ENCODE data around the gene TMEM187. TPM values are rescaled to one million over a fixed set of nuclear protein-coding genes. Genes with fewer than 3 reads are reported as not detected.

The TMEM187 gene
- total RNA-seq, 4 donors from 2014 or later = 3.8 to 10.7 (median 8.7) TPM

DNA sequence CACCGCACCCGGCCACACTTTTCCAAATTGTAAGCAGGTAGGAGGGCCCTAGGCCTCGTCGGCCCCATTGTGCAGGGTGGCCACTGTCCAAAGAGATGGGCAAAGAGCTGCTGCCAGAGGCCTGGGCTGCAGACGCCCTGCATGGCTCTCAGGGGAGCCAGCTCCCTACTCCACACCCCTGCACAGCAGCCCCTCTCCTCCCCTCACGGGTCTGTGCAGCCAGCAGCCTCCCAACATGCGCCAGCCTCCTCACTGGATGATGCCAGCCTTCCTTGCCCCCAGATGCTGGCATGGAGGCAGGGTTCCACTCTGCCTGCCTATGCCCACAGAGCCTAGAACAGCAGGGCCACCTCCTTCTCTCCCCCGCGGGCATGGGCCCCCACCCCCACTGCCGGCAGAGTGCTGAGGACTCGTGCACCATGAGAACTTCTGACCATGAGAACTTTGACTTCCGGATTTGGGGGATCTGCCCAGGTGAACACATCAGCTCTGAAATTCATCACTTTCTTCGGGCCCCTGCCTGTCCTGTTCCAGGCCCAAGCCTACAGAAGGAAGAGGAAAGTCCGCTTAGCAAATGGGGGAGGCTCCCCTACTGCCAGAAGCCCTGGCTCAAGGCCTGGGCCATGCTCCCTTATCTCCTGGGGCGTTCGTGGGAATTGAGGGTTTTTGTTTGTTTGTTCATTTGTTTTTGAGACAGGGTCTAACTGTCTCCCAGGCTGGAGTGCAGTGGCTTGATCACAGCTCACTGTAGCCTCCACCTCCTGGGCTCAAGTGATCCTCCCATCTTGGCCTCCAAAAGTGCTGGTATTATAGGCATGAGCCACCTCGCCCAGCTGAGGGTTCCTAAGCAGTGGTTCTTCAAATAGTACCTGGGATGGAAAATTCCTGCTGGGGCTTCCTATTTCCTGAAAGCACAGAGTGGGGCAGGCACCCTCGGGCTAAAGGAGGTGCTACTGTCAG, 39.1 kb downstream of the TMEM187 start:
- TF ChIP-seq, protein P1, sequence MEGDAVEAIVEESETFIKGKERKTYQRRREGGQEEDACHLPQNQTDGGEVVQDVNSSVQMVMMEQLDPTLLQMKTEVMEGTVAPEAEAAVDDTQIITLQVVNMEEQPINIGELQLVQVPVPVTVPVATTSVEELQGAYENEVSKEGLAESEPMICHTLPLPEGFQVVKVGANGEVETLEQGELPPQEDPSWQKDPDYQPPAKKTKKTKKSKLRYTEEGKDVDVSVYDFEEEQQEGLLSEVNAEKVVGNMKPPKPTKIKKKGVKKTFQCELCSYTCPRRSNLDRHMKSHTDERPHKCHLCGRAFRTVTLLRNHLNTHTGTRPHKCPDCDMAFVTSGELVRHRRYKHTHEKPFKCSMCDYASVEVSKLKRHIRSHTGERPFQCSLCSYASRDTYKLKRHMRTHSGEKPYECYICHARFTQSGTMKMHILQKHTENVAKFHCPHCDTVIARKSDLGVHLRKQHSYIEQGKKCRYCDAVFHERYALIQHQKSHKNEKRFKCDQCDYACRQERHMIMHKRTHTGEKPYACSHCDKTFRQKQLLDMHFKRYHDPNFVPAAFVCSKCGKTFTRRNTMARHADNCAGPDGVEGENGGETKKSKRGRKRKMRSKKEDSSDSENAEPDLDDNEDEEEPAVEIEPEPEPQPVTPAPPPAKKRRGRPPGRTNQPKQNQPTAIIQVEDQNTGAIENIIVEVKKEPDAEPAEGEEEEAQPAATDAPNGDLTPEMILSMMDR (IDR thresholded peaks at IDR 0.05) = no peak
- TF ChIP-seq POLR2A (IDR thresholded peaks at IDR 0.05) = no peak
- intact Hi-C loops (cut with DNase I) = loop anchor here (5.0 kb wide), 1 partner anchor 41 kb away; no protein-coding TSS in a partner anchor
- Histone ChIP-seq H3K27me3 (no peaks in the 10 kb centered on the region), H3K4me1 (peaks cover 0 to 5% of the 10 kb centered on the region in 2 donors), H3K36me3 (no peaks in the 10 kb centered on the region), H3K9me3 (no peaks in the 10 kb centered on the region), H3K27ac (no peak overlapping the region), H3K4me3 (replicated peaks in 1 of 3) (no peak overlapping the region)
- no peak for DNase-seq
- WGBS, 2 donors = 92 to 100% methylated on average over 1 to 6 of the region's 18 CpGs

DNA sequence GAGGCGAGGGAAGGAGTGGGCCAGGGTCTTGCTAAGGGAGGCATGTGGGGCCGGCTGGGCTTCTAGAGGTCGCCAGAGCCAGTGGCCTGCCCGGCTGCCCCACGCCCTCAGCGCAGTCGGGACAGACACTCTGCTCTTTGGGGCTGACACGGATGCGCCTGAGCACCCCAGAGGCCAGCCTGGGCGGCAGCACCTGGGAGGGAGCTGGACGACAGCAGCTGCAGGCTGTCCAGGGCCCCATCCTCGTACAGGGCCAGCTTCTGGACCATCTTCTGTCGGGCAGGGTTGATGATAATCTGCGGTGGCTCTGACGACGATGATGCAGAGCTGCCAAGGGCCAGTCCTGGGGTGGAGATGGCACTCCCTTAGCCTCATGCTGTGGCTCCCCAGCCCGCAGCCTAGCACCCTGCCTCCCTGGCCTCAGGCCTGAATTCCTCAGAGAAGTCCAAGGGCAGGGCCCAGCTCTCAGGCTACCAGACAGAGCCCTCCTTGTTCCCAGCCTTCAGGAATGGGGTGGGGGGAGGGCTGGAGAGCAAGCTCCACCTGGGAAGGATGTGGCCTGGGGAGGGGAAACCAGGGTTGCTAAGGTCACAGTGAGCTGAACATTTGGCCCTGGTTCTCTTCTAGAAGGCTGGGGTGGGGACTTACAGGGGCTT, 39.9 kb downstream of the TMEM187 start:
- no peak for TF ChIP-seq POLR2A (IDR thresholded peaks at IDR 0.05)
- TF ChIP-seq, protein P1 (IDR thresholded peaks at IDR 0.05) = no peak
- no peak overlapping the region for H3K27ac ChIP-seq
- H3K9me3 ChIP-seq = no peaks in the 10 kb centered on the region
- 100% methylated on average over 1 to 2 of the region's 17 CpGs for WGBS, 2 donors
- no peaks in the 10 kb centered on the region for H3K27me3 ChIP-seq
- no peak for DNase-seq
- intact Hi-C loops (cut with DNase I) = loop anchor here (5.0 kb wide), 1 partner anchor 40 kb away; no protein-coding TSS in a partner anchor
- no peak overlapping the region for H3K4me3 ChIP-seq (replicated peaks in 1 of 3)
- no peaks in the 10 kb centered on the region for H3K36me3 ChIP-seq
- H3K4me1 ChIP-seq = peaks cover 0 to 5% of the 10 kb centered on the region in 2 donors

DNA sequence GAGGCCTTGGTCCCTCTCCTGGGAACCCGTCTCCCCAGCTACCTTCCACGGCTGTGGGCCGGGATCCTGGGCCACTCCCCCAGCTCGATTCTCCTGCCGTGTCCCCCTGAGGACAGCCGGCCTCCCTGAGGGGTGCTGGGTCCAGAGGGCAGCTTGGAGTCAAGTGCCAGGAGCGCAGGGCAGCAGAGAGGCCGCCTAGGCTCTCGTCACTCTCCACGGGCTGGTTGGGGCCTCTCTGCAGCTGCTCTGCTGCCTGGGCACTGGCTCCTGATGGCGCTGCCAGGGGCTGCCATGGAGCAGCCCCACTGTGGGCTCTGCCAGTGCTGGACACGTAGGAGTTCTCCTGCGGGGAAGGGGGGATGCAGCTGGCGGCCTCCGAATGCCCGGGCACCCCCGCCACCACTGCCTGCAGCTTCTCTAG, 40.5 kb downstream of the TMEM187 start:
- no peaks in the 10 kb centered on the region for H3K36me3 ChIP-seq
- no peak for TF ChIP-seq POLR2A (IDR thresholded peaks at IDR 0.05)
- TF ChIP-seq, protein P1 (IDR thresholded peaks at IDR 0.05) = no peak
- intact Hi-C loops (cut with DNase I) = loop anchor here (5.0 kb wide), 1 partner anchor 39 kb away; no protein-coding TSS in a partner anchor
- no peak for DNase-seq
- H3K27me3 ChIP-seq = no peaks in the 10 kb centered on the region
- no peak overlapping the region for H3K27ac ChIP-seq
- H3K9me3 ChIP-seq = no peaks in the 10 kb centered on the region
- peaks cover 0 to 5% of the 10 kb centered on the region in 2 donors for H3K4me1 ChIP-seq
- no CpG with 5 or more reads among the region's 17 CpGs for WGBS, 2 donors
- no peak overlapping the region for H3K4me3 ChIP-seq (replicated peaks in 1 of 3)

DNA sequence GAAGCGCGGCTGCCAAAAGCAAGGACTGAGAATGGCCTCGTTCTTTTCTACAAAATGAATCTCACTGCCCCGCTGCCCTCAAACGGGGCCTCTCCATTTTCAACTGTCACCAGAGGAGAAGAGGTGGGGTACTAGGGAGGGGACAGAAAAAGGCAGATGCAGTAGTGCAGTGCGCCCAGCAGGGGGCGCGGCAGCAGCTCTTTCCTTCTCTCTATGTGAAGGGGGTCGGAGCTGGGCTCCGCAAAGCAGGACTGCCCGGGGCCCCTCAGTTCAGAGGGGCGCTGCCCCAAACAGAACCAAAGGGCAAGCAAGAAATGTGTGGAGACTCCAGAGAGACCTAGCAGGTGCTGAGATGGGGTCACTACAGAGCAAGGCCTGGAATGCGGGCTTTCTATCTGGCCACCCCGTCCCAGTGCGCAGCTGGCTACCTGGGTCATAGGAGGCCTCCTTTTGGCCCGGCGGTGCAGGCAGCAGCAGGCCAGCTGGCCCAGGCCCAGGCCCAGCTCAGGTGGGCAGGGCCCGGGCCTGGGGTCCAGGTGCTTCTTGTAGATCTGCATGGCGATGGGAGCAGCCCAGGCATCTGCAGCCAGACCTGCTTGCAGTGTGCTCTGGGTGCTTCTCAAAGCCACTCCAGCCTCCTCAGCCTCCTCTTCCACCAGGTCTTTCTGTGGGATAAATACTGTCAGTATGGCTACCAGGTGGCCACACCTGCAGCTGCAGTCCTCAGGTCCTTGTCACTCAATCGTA, 41.2 kb downstream of the TMEM187 start:
- TF ChIP-seq POLR2A (IDR thresholded peaks at IDR 0.05) = no peak
- TF ChIP-seq, protein P1 (IDR thresholded peaks at IDR 0.05) = peak; percentile 53 to 85 (median 68)
- no peak for DNase-seq
- H3K4me1 ChIP-seq = peaks cover 4 to 9% of the 10 kb centered on the region in 2 donors
- no peaks in the 10 kb centered on the region for H3K9me3 ChIP-seq
- intact Hi-C loops (cut with DNase I) = loop anchor here (5.0 kb wide), 1 partner anchor 39 kb away; no protein-coding TSS in a partner anchor
- no peaks in the 10 kb centered on the region for H3K27me3 ChIP-seq
- 34 to 46% methylated on average over 5 to 17 of the region's 20 CpGs for WGBS, 2 donors
- no peak overlapping the region for H3K27ac ChIP-seq
- no peak overlapping the region for H3K4me3 ChIP-seq (replicated peaks in 1 of 3)
- H3K36me3 ChIP-seq = no peaks in the 10 kb centered on the region

Data from thyroid gland (tissue), 4 donors.